IMR-90 (cell line): ENCODE results near the gene SRRM3. TPM values are rescaled to one million over a fixed set of nuclear protein-coding genes. Genes with fewer than 3 reads are reported as not detected.

Source experiments
- ATAC-seq: fragments of 200-7000 bp; cut with Tn5 transposase; 2 replicates; pipeline ENCODE4 v1.9.1; 2020; ENCODE audit warnings: low read depth, mild to moderate bottlenecking, moderate library complexity
- BruUV-seq: library from RNA; stranded (reverse); fragments of 400-500 nt; replicated peaks from 2 replicates; lab custom pipeline; 2021; lab: Mats Ljungman, UMichigan
- CTCF ChIA-PET: fragments of 300-600 bp; formaldehyde crosslinking; extraction: SDS; loops from one replicate; lab custom pipeline; 2021; ENCODE audit warnings: antibody characterized with exemption; lab: Yijun Ruan, JAX
- POLR2A ChIA-PET: fragments of 300-600 bp; sonication (Branson Sonifier 250); formaldehyde crosslinking; loops from one replicate; lab custom pipeline; 2022; ENCODE audit warnings: antibody characterized with exemption; ENCODE audit not compliant: unreplicated experiment; lab: Charles Lee
- DNase-seq: peaks from one replicate; pipeline ENCODE4 v3.0.0; 2013
- H2AFZ ChIP-seq: replicated peaks from 2 replicates; pipeline ENCODE3; 2013; ENCODE audit warnings: low read length, mild to moderate bottlenecking; ENCODE audit not compliant: poor library complexity
- H2AK5ac ChIP-seq: 2 replicates; pipeline ENCODE4 v1.6.1; 2013; ENCODE audit warnings: low read depth, low read length, inconsistent platforms
- H2AK9ac ChIP-seq: replicated peaks from 2 replicates; pipeline ENCODE3; 2013; ENCODE audit warnings: mild to moderate bottlenecking, low read depth, low read length, moderate library complexity; ENCODE audit not compliant: poor library complexity
- H2BK120ac ChIP-seq: 2 replicates; pipeline ENCODE4 v1.6.1; 2013; ENCODE audit warnings: low read depth, low read length, inconsistent platforms
- H2BK15ac ChIP-seq: 3 replicates; pipeline ENCODE4 v1.6.1; 2013; ENCODE audit warnings: low read depth, low read length, inconsistent platforms
- H2BK20ac ChIP-seq: 2 replicates; pipeline ENCODE4 v1.6.1; 2013; ENCODE audit warnings: low read depth, mild to moderate bottlenecking, inconsistent platforms, low read length, moderate library complexity
- H2BK5ac ChIP-seq: 2 replicates; pipeline ENCODE4 v1.6.1; 2013; ENCODE audit warnings: mild to moderate bottlenecking, low read depth, low read length, inconsistent platforms; ENCODE audit not compliant: poor library complexity, severe bottlenecking
- H3K14ac ChIP-seq: replicated peaks from 2 replicates; pipeline ENCODE4 v1.6.1; 2013; ENCODE audit warnings: low read depth, low read length, inconsistent platforms
- H3K18ac ChIP-seq: 2 replicates; pipeline ENCODE4 v1.6.1; 2013; ENCODE audit warnings: low read depth, low read length, control low read depth
- H3K23ac ChIP-seq: 2 replicates; pipeline ENCODE4 v1.6.1; 2013; ENCODE audit warnings: low read depth, low read length, inconsistent platforms
- H3K27ac ChIP-seq: 2 replicates; pipeline ENCODE4 v1.5.1; 2013; ENCODE audit warnings: mild to moderate bottlenecking, control low read depth, low read length; ENCODE audit not compliant: insufficient read depth
- H3K27me3 ChIP-seq: 2 replicates; pipeline ENCODE4 v1.6.1; 2013; ENCODE audit warnings: low read length; ENCODE audit not compliant: control insufficient read depth, insufficient read depth
- H3K36me3 ChIP-seq: 2 replicates; pipeline ENCODE4 v1.6.1; 2013; ENCODE audit warnings: low read length, mixed read lengths; ENCODE audit not compliant: control insufficient read depth, insufficient read depth
- H3K4ac ChIP-seq: 2 replicates; pipeline ENCODE4 v1.6.1; 2013; ENCODE audit warnings: low read depth, low read length, inconsistent platforms
- H3K4me1 ChIP-seq: 2 replicates; pipeline ENCODE4 v1.6.1; 2013; ENCODE audit warnings: low read length, mixed read lengths; ENCODE audit not compliant: control insufficient read depth, insufficient read depth
- H3K4me2 ChIP-seq: 2 replicates; pipeline ENCODE4 v1.6.1; 2013; ENCODE audit warnings: low read depth, mild to moderate bottlenecking, control low read depth, low read length, moderate library complexity
- H3K4me3 ChIP-seq: 2 replicates; pipeline ENCODE4 v1.5.1; 2013; ENCODE audit warnings: low read depth, mild to moderate bottlenecking, control low read depth, low read length, moderate library complexity; ENCODE audit not compliant: insufficient read depth
- H3K56ac ChIP-seq: 2 replicates; pipeline ENCODE4 v1.6.1; 2013; ENCODE audit warnings: low read length, inconsistent platforms; ENCODE audit not compliant: insufficient read depth; ENCODE audit errors: extremely low read depth
- H3K79me1 ChIP-seq, 2 experiments: 2 replicates each; pipeline ENCODE4 v1.6.1; 2013; ENCODE audit warnings: low read length in 2 of 2, inconsistent platforms in 1 of 2, low read depth in 1 of 2
- H3K9ac ChIP-seq: 2 replicates; pipeline ENCODE4 v1.6.1; 2013; ENCODE audit warnings: low read depth, low read length, control low read depth
- H3K9me1 ChIP-seq: 2 replicates; pipeline ENCODE4 v1.6.1; 2013; ENCODE audit warnings: low read length, inconsistent platforms; ENCODE audit not compliant: insufficient read depth
- H3K9me3 ChIP-seq: 2 replicates; pipeline ENCODE4 v1.6.1; 2013; ENCODE audit warnings: low read length; ENCODE audit not compliant: control insufficient read depth, insufficient read depth
- H4K20me1 ChIP-seq: 2 replicates; pipeline ENCODE4 v1.6.1; 2013; ENCODE audit warnings: low read length, inconsistent platforms; ENCODE audit not compliant: insufficient read depth
- H4K5ac ChIP-seq: 2 replicates; pipeline ENCODE4 v1.6.1; 2013; ENCODE audit warnings: mild to moderate bottlenecking, low read depth, low read length, control low read depth
- H4K8ac ChIP-seq, 2 experiments: 2 replicates each; pipeline ENCODE4 v1.6.1; 2013; ENCODE audit warnings: low read depth in 2 of 2, low read length in 2 of 2, control low read depth in 1 of 2, inconsistent platforms in 1 of 2
- H4K91ac ChIP-seq: 2 replicates; pipeline ENCODE4 v1.6.1; 2013; ENCODE audit warnings: low read depth, low read length, inconsistent platforms; ENCODE audit not compliant: insufficient read depth
- CEBPB ChIP-seq: IDR thresholded peaks from 2 replicates; pipeline ENCODE4 v1.6.1; 2012; ENCODE audit warnings: low read depth, low read length, improper control_type of control experiment
- CHD1 ChIP-seq: IDR thresholded peaks from 2 replicates; pipeline ENCODE4 v1.6.1; 2012; ENCODE audit warnings: low read depth, low read length, improper control_type of control experiment
- MAFK ChIP-seq: IDR thresholded peaks from 2 replicates; pipeline ENCODE4 v1.6.1; 2012; ENCODE audit warnings: low read depth, low read length, improper control_type of control experiment
- MXI1 ChIP-seq: IDR thresholded peaks from 2 replicates; pipeline ENCODE4 v1.6.1; 2012; ENCODE audit warnings: low read depth, mild to moderate bottlenecking, low read length, moderate library complexity, borderline replicate concordance
- NFE2L2 ChIP-seq: fragments of 150-350 bp; IDR thresholded peaks from 2 replicates; pipeline ENCODE4 v1.6.1; 2016; ENCODE audit warnings: low read depth, mild to moderate bottlenecking, low read length
- POLR2A ChIP-seq: IDR thresholded peaks from 2 replicates; pipeline ENCODE4 v1.6.1; 2012; ENCODE audit warnings: mild to moderate bottlenecking, low read depth, low read length
- RAD21 ChIP-seq: IDR thresholded peaks from 2 replicates; pipeline ENCODE4 v1.6.1; 2012; ENCODE audit warnings: low read length, improper control_type of control experiment
- SMC3 ChIP-seq: fragments of 150-350 bp; IDR thresholded peaks from 2 replicates; pipeline ENCODE4 v1.6.1; 2016; ENCODE audit warnings: low read depth, mild to moderate bottlenecking, antibody characterized with exemption, low read length, moderate library complexity
- USF2 ChIP-seq: fragments of 150-350 bp; IDR thresholded peaks from 2 replicates; pipeline ENCODE4 v1.6.1; 2017; ENCODE audit warnings: mild to moderate bottlenecking, antibody characterized with exemption, low read length, low read depth
- WGBS, 2 experiments: methylation state at CpG; one replicate each; pipeline versions ENCODE4 v1.1.5 to v1.1.7; 2013; ENCODE audit warnings: missing lambda C conversion rate in 2 of 2; ENCODE audit not compliant: insufficient read length in 1 of 2; ENCODE audit errors: extremely low coverage in 2 of 2; 5-methylcytosine and 5-hydroxymethylcytosine counted together
- dilution Hi-C: fragments of 300-500 bp; cut with HindIII; formaldehyde crosslinking; loops from one replicate; pipeline ENCODE4 v1.14.3; 2018; ENCODE audit warnings: low sequenced_read_pairs; ENCODE audit not compliant: unreplicated experiment
- in situ Hi-C: fragments of 300-500 bp; cut with MboI; formaldehyde crosslinking; loops from 3 replicates; pipeline ENCODE4 v1.14.3; 2019; ENCODE audit warnings: low sequenced_read_pairs, inconsistent platforms, mixed read lengths
- intact Hi-C: fragments of 100-400 bp; cut with micrococcal nuclease; formaldehyde crosslinking; loops from 2 replicates; pipeline ENCODE4 v1.10.0; 2022
- polyA plus RNA-seq, 3 experiments: library from polyadenylated mRNA; depleted of rRNA; stranded (reverse); fragments of >200 nt; gene quantifications; 2 replicates each; pipeline ENCODE4 v1.2.3, GENCODE V29; 2012; ENCODE audit warnings: low replicate concordance in 1 of 3
- total RNA-seq: library from RNA; depleted of rRNA; stranded (reverse); fragments of >200 nt; gene quantifications from 2 replicates; pipeline ENCODE4 v1.2.3, GENCODE V29; 2012

Gene SRRM3
- total and polyA plus RNA-seq, 2 of the 4 experiments (the other 2 are of a cell fraction): 0.18 to 2.5 TPM

GRCh38 chr7:76327610-76328009 is 125.9 kb downstream of the SRRM3 start:
- Histone ChIP-seq H2AFZ (no peak overlapping the region), H2BK20ac (no peak overlapping the region), H3K27me3 (no peaks in the 10 kb centered on the region), H2BK5ac (no peak overlapping the region), H3K4me2 (peak overlapping the region; percentile 22; the same call in 1 of the 2 replicates), H2BK15ac (no peak overlapping the region), H3K79me1 (peaks cover 13 to 84% of the 10 kb centered on the region in 2 experiments), H3K14ac (no peak overlapping the region), H2AK5ac (no peak overlapping the region), H2BK120ac (no peak overlapping the region), H3K23ac (peak overlapping the region; percentile 28; the same call in 1 of the 2 replicates), H3K4ac (no peak overlapping the region), H3K9me1 (peaks cover 31% of the 10 kb centered on the region), H3K4me1 (peaks cover 10% of the 10 kb centered on the region), H3K36me3 (peaks cover 47% of the 10 kb centered on the region), H3K4me3 (no peak overlapping the region), H4K8ac (no peak overlapping the region), H2AK9ac (no peak overlapping the region), H3K18ac (no peak overlapping the region), H4K91ac (no peak overlapping the region), H3K9me3 (no peaks in the 10 kb centered on the region), H3K9ac (no peak overlapping the region), H4K5ac (no peak overlapping the region), H3K27ac (no peak overlapping the region), H3K56ac (no peak overlapping the region), H4K20me1 (peaks cover 97% of the 10 kb centered on the region)
- POLR2A ChIA-PET: no interaction called here
- dilution Hi-C loops: no loop called here
- CTCF ChIA-PET: no interaction called here
- WGBS, 2 experiments: no CpG with 5 or more reads among the region's 7 CpGs
- intact Hi-C loops: no loop called here
- no TSS peak for BruUV-seq
- no peak for DNase-seq
- in situ Hi-C loops: no loop called here
- TF ChIP-seq CHD1 (no peak), NFE2L2 (no peak), POLR2A (no peak), MAFK (no peak), CEBPB (no peak), USF2 (no peak), RAD21 (no peak), MXI1 (no peak), SMC3 (no peak)
- ATAC-seq: no peak
